ENCODE measurements around the gene TMEM125.

The TMEM125 gene

DNA sequence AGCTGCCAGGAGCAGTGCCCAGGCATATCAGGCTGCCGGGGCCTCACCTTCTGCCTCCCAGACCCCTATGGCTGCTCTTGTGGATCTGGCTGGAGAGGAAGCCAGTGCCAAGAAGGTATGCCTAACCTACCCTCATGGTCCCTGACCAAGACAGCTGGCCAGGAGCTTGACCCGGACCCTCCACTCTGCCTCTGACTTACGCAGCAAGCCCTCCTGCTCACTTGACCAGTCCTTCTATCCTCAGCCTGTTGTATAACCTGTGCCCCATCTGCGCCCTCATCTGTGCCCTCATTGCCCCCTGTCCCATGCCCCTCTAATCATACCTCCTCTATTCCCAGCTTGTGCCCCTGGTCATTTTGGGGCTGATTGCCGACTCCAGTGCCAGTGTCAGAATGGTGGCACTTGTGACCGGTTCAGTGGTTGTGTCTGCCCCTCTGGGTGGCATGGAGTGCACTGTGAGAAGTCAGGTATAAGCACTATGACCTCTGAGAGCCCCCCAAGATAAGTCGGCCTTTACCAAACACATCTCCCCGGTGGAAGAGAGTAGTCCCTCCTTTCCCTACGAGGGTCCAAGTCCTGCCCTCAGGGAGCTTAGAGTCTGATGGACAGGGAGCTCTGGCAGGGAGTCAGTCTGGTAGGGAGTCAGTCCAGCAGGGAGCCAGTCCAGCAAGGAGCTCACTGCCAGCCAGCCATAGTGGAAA, 37.8 kb downstream of the TMEM125 start:
- H3K4me3 ChIP-seq (ENCODE audit: low read depth, low read length): no peak overlapping the region
- in situ Hi-C loops (cut with HindIII; ENCODE audit: low sequenced_read_pairs): no loop called here
- no peak for TF ChIP-seq CTCF (IDR thresholded peaks at IDR 0.05; ENCODE audit: low read depth, low read length)
- no peak for DNase-seq (ENCODE audit: low read depth, low spot score)

DNA sequence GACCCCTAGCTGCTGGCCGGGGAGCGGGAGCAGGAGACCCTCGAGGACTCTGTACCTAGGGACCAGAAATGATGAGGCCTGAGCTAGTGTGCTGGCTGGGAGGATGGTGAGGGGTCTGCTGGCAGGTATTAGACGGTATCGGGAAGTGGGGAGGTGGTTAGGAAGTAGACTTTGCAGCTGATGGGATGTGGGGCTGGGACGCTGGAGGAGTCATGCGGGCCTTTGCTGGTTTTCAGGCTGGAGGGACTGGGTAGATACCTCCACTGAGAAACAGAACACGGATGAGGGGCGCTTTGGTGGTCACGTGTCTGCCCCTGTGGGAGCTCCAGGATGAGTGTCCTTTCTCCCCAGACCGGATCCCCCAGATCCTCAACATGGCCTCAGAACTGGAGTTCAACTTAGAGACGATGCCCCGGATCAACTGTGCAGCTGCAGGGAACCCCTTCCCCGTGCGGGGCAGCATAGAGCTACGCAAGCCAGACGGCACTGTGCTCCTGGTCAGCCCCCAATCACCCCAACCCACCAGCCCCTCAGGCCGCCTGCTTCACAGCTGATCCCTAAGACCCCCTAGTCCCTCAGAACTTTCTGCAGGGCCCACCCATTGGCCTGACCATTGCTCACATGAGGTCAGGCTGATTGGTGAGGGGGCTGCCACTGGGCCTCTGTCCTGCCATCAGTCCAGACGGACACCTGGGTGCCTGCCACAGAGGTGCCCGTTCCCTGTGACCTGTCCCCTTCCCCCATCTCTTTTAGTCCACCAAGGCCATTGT, 39.0 kb downstream of the TMEM125 start:
- DNase-seq (ENCODE audit: low read depth, low spot score): no peak
- in situ Hi-C loops (cut with HindIII; ENCODE audit: low sequenced_read_pairs): no loop called here
- no peak overlapping the region for H3K4me3 ChIP-seq (ENCODE audit: low read depth, low read length)
- no peak for TF ChIP-seq CTCF (IDR thresholded peaks at IDR 0.05; ENCODE audit: low read depth, low read length)

DNA sequence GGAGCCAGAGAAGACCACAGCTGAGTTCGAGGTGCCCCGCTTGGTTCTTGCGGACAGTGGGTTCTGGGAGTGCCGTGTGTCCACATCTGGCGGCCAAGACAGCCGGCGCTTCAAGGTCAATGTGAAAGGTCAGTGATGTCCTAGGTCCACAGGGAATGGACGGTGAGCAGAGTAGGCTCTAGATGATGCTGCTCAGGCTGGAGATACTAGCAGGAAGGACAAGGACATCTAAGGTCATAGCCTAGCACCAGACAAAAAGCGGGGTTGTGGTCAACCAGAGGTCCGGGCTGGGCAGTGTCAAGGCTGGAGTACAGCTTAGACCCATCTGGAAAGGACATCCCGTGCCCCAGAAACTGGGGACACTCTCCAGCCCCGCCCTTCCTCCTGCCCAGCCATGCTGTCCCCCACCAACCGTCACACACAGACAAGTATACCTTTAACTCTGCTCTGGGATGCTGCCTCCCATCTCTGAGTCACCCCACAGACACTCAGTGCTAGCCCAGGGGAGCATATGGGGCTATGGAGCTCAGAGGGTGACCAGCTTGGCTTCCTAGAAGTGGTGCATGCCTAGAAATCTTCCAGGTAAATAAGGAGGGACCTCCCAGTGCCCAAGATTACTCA, 39.7 kb downstream of the TMEM125 start:
- in situ Hi-C loops (cut with HindIII; ENCODE audit: low sequenced_read_pairs): no loop called here
- no peak for TF ChIP-seq CTCF (IDR thresholded peaks at IDR 0.05; ENCODE audit: low read depth, low read length)
- no peak for DNase-seq (ENCODE audit: low read depth, low spot score)
- H3K4me3 ChIP-seq (ENCODE audit: low read depth, low read length): no peak overlapping the region

- no peak for TF ChIP-seq CTCF (IDR thresholded peaks at IDR 0.05; ENCODE audit: low read depth, low read length)
- in situ Hi-C loops (cut with HindIII; ENCODE audit: low sequenced_read_pairs): no loop called here
- no peak for DNase-seq (ENCODE audit: low read depth, low spot score)
- H3K4me3 ChIP-seq (ENCODE audit: low read depth, low read length): no peak overlapping the region
Observed at GRCh38 chr1:43311521-43311920, 41.7 kb downstream of the TMEM125 start.

GRCh38 chr1:43312212-43312623, 42.4 kb downstream of the TMEM125 start:
- TF ChIP-seq CTCF (IDR thresholded peaks at IDR 0.05; ENCODE audit: low read depth, low read length): no peak
- in situ Hi-C loops (cut with HindIII; ENCODE audit: low sequenced_read_pairs): no loop called here
- DNase-seq (ENCODE audit: low read depth, low spot score): no peak
- H3K4me3 ChIP-seq (ENCODE audit: low read depth, low read length): no peak overlapping the region

GRCh38 chr1:43312663-43313515, 43.1 kb downstream of the TMEM125 start:
- DNase-seq (ENCODE audit: low read depth, low spot score): no peak
- in situ Hi-C loops (cut with HindIII; ENCODE audit: low sequenced_read_pairs): no loop called here
- no peak for TF ChIP-seq CTCF (IDR thresholded peaks at IDR 0.05; ENCODE audit: low read depth, low read length)
- no peak overlapping the region for H3K4me3 ChIP-seq (ENCODE audit: low read depth, low read length)
